ENCODE results near the gene CAMK2A. TPM values are rescaled to one million over a fixed set of nuclear protein-coding genes. Genes with fewer than 3 reads are reported as not detected.

Gene CAMK2A
- total and polyA plus RNA-seq, 2 donors (not counting 3 experiments of a cell fraction or from before 2014, with no cell fraction given): not detected

GRCh38 chr5:150255659-150256409 is 33.7 kb downstream of the CAMK2A start:
- H3K9me3 ChIP-seq (replicated peaks; ENCODE audit: control insufficient read depth, insufficient read depth, low read length): no peaks in the 10 kb centered on the region
- H4K20me1 ChIP-seq (replicated peaks; ENCODE audit: control insufficient read depth, extremely low read depth, insufficient read depth, low read length): no peaks in the 10 kb centered on the region
- no peaks in the 10 kb centered on the region for H3K27me3 ChIP-seq (ENCODE audit: control insufficient read depth in 2 of 2, insufficient read depth in 2 of 2, low read length in 2 of 2)
- H3K9me1 ChIP-seq (replicated peaks; ENCODE audit: control insufficient read depth, extremely low read depth, insufficient read depth, low read length): no peaks in the 10 kb centered on the region
- no peak overlapping the region for H3K9ac ChIP-seq (replicated peaks; ENCODE audit: extremely low read depth, insufficient read depth, low read length)
- no peaks in the 10 kb centered on the region for H3K36me3 ChIP-seq (ENCODE audit: control insufficient read depth in 2 of 2, extremely low read depth in 1 of 2, insufficient read depth in 2 of 2, low read length in 2 of 2)
- no peak overlapping the region for H3K4me2 ChIP-seq (ENCODE audit: insufficient read depth, low read length)
- dilution Hi-C loops (cut with MboI; ENCODE audit: extremely low pct_ligation_motif_present, low sequenced_read_pairs): no loop called here
- no TSS peak for BruUV-seq (replicated peaks)
- ChIA-PET POLR2A (no interaction called here), CTCF (interaction anchor here (1.0 to 2.5 kb wide), 3 partner anchors 10 to 56 kb away, joined by 3 to 7 read pairs (median 3); no protein-coding TSS in a partner anchor)
- H3K4me1 ChIP-seq (ENCODE audit: control insufficient read depth, extremely low read depth, insufficient read depth, low read length): no peaks in the 10 kb centered on the region
- intact Hi-C loops (cut with micrococcal nuclease): no loop called here
- FAIRE-seq: peak; percentile 44
- no peak overlapping the region for H3K4me3 ChIP-seq (replicated peaks in 1 of 3; ENCODE audit: insufficient read depth in 1 of 3, low read depth in 1 of 3, low read length in 3 of 3)
- TF ChIP-seq, protein P1, sequence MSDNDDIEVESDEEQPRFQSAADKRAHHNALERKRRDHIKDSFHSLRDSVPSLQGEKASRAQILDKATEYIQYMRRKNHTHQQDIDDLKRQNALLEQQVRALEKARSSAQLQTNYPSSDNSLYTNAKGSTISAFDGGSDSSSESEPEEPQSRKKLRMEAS (IDR thresholded peaks at IDR 0.05; ENCODE audit: insufficient read depth, insufficient read length): no peak
- TF ChIP-seq, protein P2, sequence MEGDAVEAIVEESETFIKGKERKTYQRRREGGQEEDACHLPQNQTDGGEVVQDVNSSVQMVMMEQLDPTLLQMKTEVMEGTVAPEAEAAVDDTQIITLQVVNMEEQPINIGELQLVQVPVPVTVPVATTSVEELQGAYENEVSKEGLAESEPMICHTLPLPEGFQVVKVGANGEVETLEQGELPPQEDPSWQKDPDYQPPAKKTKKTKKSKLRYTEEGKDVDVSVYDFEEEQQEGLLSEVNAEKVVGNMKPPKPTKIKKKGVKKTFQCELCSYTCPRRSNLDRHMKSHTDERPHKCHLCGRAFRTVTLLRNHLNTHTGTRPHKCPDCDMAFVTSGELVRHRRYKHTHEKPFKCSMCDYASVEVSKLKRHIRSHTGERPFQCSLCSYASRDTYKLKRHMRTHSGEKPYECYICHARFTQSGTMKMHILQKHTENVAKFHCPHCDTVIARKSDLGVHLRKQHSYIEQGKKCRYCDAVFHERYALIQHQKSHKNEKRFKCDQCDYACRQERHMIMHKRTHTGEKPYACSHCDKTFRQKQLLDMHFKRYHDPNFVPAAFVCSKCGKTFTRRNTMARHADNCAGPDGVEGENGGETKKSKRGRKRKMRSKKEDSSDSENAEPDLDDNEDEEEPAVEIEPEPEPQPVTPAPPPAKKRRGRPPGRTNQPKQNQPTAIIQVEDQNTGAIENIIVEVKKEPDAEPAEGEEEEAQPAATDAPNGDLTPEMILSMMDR (IDR thresholded peaks at IDR 0.05; ENCODE audit: extremely low read depth in 1 of 2, insufficient read depth in 1 of 2, low read depth in 1 of 2, low read length in 2 of 2): no peak
- TF ChIP-seq EZH2 (IDR thresholded peaks at IDR 0.05; ENCODE audit: borderline replicate concordance, low read depth, low read length, severe bottlenecking) (no peak), JUN (IDR thresholded peaks at IDR 0.05; ENCODE audit: borderline replicate concordance, insufficient read depth, insufficient read length, low read depth) (no peak), MYC (IDR thresholded peaks at IDR 0.05; ENCODE audit: low read depth, low read length) (no peak), GATA2 (IDR thresholded peaks at IDR 0.05; ENCODE audit: insufficient read depth, insufficient read length, low read depth, low read length) (no peak), POLR2A (IDR thresholded peaks at IDR 0.05; ENCODE audit: low read depth, low read length) (no peak), FOS (IDR thresholded peaks at IDR 0.05; ENCODE audit: borderline replicate concordance, insufficient read depth, low read length) (no peak), POLR2AphosphoS5 (IDR thresholded peaks at IDR 0.05; ENCODE audit: insufficient read depth, low read depth, low read length) (no peak)
- DNase-seq (ENCODE audit: low read depth, low spot score): peak; percentile 41
- H3K79me2 ChIP-seq (ENCODE audit: control insufficient read depth, insufficient read depth, low read length): no peaks in the 10 kb centered on the region
- no peak overlapping the region for H2AFZ ChIP-seq (ENCODE audit: low read depth, low read length)
- H3K27ac ChIP-seq (ENCODE audit: insufficient read depth, low read depth, low read length): no peak overlapping the region

All from endothelial cell of umbilical vein (primary cell).